GM18505 (cell line): Measurements from ENCODE around the gene TMPO.
"Not testable (repeated sequence)": the region's sequence is repeated elsewhere in the genome, so short reads cannot be mapped to it uniquely, and the experiment has no call there.

Source experiments
- ATAC-seq: cut with Tn5 transposase; IDR thresholded peaks from one replicate; pipeline ENCODE4 v1.9.1; 2021; ENCODE audit not compliant: unreplicated experiment
- POLR2A ChIP-seq: IDR thresholded peaks from 4 replicates; pipeline ENCODE4 v1.6.1; 2011; ENCODE audit warnings: borderline replicate concordance; ENCODE audit not compliant: insufficient read depth, insufficient read length; ENCODE audit errors: extremely low read depth

The TMPO gene, protein sequence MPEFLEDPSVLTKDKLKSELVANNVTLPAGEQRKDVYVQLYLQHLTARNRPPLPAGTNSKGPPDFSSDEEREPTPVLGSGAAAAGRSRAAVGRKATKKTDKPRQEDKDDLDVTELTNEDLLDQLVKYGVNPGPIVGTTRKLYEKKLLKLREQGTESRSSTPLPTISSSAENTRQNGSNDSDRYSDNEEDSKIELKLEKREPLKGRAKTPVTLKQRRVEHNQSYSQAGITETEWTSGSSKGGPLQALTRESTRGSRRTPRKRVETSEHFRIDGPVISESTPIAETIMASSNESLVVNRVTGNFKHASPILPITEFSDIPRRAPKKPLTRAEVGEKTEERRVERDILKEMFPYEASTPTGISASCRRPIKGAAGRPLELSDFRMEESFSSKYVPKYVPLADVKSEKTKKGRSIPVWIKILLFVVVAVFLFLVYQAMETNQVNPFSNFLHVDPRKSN

DNA sequence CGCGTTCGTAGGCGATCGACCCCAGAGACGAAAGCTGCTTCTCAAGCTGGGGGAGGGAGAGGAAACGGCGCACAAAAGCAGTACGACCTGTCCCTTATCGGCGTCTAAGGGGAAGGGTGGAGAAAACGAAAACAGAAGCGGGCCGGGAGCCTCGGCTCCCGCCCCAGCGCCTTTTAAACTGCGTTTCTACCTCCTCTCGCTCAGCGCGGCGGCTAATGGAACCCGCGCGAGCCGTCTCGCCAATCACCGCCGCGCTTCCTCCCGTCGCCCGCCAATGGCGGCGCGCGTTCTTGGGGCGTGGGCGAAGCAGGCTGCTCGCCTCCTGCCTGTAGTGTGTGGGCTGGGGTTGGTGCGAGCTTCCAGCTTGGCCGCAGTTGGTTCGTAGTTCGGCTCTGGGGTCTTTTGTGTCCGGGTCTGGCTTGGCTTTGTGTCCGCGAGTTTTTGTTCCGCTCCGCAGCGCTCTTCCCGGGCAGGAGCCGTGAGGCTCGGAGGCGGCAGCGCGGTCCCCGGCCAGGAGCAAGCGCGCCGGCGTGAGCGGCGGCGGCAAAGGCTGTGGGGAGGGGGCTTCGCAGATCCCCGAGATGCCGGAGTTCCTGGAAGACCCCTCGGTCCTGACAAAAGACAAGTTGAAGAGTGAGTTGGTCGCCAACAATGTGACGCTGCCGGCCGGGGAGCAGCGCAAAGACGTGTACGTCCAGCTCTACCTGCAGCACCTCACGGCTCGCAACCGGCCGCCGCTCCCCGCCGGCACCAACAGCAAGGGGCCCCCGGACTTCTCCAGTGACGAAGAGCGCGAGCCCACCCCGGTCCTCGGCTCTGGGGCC is at the start of gene TMPO:
Gene TMPO (plus strand): TSS at position 304 of the 824 bp plus-strand sequence. CDS start 278 bp downstream, at position 582.
- peak; percentile 95 for TF ChIP-seq POLR2A
- peak; percentile 80 for ATAC-seq

GRCh38 chr12:98465950-98466602 is 49.3 kb upstream of the TMPO start:
- TF ChIP-seq POLR2A = no peak
- ATAC-seq = no peak

GRCh38 chr12:98466640-98467400 is 48.6 kb upstream of the TMPO start:
- ATAC-seq = peak; percentile 38
- TF ChIP-seq POLR2A = no peak

GRCh38 chr12:98469109-98469508 is 46.3 kb upstream of the TMPO start:
- ATAC-seq = no peak
- TF ChIP-seq POLR2A = no peak

GRCh38 chr12:98470469-98471082 is 44.8 kb upstream of the TMPO start:
- TF ChIP-seq POLR2A = no peak
- peak; percentile 55 for ATAC-seq

DNA sequence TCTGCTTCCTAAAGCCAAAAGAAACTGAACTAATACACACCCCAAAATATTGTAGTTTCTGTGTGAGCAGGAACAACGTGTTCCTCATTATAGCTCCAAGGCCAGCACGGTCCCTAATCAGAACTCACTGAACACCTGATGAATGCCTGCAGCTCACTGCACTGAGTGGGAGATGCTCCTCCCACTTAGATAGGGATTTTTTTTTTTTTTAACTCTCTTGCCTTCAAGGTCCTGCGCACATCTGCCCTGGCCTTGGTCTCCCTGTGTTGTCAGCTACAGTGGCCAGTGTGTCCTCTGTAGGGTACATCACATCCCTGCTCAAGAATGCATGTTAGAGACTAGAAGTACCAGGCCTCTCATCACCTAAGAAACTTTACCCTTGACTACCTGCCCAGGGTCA is 44.3 kb upstream of the TMPO start:
- peak; percentile 19 for ATAC-seq
- TF ChIP-seq POLR2A = no peak

DNA sequence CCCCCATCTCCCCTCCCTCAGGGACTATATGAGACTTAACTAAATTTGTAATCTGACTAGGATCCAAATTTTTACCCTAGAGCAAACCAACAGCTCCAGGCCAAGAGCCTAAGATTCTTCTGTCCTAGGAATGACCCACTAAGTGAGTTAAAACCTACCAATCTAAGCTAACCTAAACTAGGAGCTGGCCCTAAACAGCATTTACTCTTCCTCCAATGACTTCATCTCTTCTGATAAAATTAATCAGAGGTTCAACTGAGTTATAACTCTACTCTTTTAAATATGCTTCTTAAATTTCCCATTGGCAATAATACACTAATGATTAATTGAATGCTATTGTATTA is 39.9 kb upstream of the TMPO start:
- no peak for TF ChIP-seq POLR2A
- no peak for ATAC-seq

DNA sequence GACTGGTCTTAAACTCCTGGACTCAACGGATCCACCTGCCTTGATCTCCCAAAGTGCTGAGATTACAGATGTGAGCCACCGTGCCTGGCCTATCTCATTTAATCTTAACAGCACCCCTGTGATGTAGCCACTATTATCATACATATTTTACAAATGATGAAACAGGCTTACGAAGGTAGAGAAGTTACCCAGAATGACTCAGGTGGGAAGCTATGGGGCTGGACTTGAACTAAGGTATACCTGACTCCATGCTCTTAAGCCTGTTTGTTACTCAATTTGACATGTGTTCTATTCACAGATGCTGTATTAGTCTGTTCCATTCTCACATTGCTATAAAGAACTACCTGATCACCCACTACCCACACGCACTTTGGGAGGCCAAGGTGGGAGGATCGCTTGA is 36.8 kb upstream of the TMPO start:
- no peak for ATAC-seq
- TF ChIP-seq POLR2A = no peak

DNA sequence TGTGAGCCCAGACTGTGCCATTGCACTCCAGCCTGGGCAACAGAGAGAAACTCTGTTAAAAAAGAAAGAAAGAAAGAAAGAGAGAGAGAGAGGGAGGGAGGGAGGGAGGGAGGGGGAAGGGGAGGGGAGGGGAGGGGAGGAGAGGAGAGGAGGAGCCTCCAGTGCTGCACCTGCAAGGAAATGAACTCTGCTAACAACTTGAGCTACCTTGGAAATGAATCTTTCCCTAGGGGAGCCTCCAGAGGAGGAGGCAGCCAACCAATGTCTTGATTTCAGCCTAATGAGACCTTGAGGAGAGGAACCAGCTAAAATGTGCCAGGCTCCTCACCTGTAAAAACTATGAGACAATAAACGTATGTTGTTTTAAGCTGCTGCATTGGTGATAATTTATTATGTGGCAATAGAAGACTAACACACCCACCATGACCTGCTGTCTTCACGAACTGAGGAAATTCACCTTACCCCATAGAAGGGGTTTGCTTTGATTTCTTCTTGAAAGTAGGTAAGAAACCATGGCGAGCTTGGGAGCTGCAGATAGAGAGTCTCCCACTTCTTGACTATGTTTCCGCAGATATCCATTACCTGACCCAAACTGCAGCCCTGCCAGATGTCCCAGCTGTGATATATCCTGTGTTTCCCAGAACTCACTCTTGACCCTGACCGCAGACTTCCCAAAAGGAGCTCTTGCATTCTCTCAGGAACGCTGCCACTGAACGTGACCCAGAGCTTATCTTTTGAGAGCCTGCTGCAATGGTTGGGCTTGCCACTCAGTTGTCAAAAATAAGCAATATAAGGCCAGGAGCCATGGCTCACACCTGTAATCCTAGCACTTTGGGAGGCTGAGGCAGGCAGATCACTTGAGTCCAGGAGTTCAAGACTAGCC is 31.5 kb upstream of the TMPO start:
- no peak for ATAC-seq
- TF ChIP-seq POLR2A = no peak

GRCh38 chr12:98485792-98486340 is 29.5 kb upstream of the TMPO start:
- no peak for ATAC-seq
- no peak for TF ChIP-seq POLR2A

GRCh38 chr12:98488416-98488815 is 27.0 kb upstream of the TMPO start:
- ATAC-seq = not testable (repeated sequence)
